IMR-90 (cell line): ENCODE measurements around the gene SH3GLB2. TPM values are rescaled to one million over a fixed set of nuclear protein-coding genes. Genes with fewer than 3 reads are reported as not detected.

Experiments used
- ATAC-seq: fragments of 200-7000 bp; cut with Tn5 transposase; 2 replicates; pipeline ENCODE4 v1.9.1; 2020; ENCODE audit warnings: low read depth, mild to moderate bottlenecking, moderate library complexity
- BruUV-seq: library from RNA; stranded (reverse); fragments of 400-500 nt; replicated peaks from 2 replicates; lab custom pipeline; 2021; lab: Mats Ljungman, UMichigan
- CTCF ChIA-PET: fragments of 300-600 bp; formaldehyde crosslinking; extraction: SDS; loops from one replicate; lab custom pipeline; 2021; ENCODE audit warnings: antibody characterized with exemption; lab: Yijun Ruan, JAX
- POLR2A ChIA-PET: fragments of 300-600 bp; sonication (Branson Sonifier 250); formaldehyde crosslinking; loops from one replicate; lab custom pipeline; 2022; ENCODE audit warnings: antibody characterized with exemption; ENCODE audit not compliant: unreplicated experiment; lab: Charles Lee
- DNase-seq: peaks from one replicate; pipeline ENCODE4 v3.0.0; 2013
- H2AFZ ChIP-seq: replicated peaks from 2 replicates; pipeline ENCODE3; 2013; ENCODE audit warnings: low read length, mild to moderate bottlenecking; ENCODE audit not compliant: poor library complexity
- H2AK5ac ChIP-seq: 2 replicates; pipeline ENCODE4 v1.6.1; 2013; ENCODE audit warnings: low read depth, low read length, inconsistent platforms
- H2AK9ac ChIP-seq: replicated peaks from 2 replicates; pipeline ENCODE3; 2013; ENCODE audit warnings: mild to moderate bottlenecking, low read depth, low read length, moderate library complexity; ENCODE audit not compliant: poor library complexity
- H2BK120ac ChIP-seq: 2 replicates; pipeline ENCODE4 v1.6.1; 2013; ENCODE audit warnings: low read depth, low read length, inconsistent platforms
- H2BK15ac ChIP-seq: 3 replicates; pipeline ENCODE4 v1.6.1; 2013; ENCODE audit warnings: low read depth, low read length, inconsistent platforms
- H2BK20ac ChIP-seq: 2 replicates; pipeline ENCODE4 v1.6.1; 2013; ENCODE audit warnings: low read depth, mild to moderate bottlenecking, inconsistent platforms, low read length, moderate library complexity
- H2BK5ac ChIP-seq: 2 replicates; pipeline ENCODE4 v1.6.1; 2013; ENCODE audit warnings: mild to moderate bottlenecking, low read depth, low read length, inconsistent platforms; ENCODE audit not compliant: poor library complexity, severe bottlenecking
- H3K14ac ChIP-seq: replicated peaks from 2 replicates; pipeline ENCODE4 v1.6.1; 2013; ENCODE audit warnings: low read depth, low read length, inconsistent platforms
- H3K18ac ChIP-seq: 2 replicates; pipeline ENCODE4 v1.6.1; 2013; ENCODE audit warnings: low read depth, low read length, control low read depth
- H3K23ac ChIP-seq: 2 replicates; pipeline ENCODE4 v1.6.1; 2013; ENCODE audit warnings: low read depth, low read length, inconsistent platforms
- H3K27ac ChIP-seq: 2 replicates; pipeline ENCODE4 v1.5.1; 2013; ENCODE audit warnings: mild to moderate bottlenecking, control low read depth, low read length; ENCODE audit not compliant: insufficient read depth
- H3K27me3 ChIP-seq: 2 replicates; pipeline ENCODE4 v1.6.1; 2013; ENCODE audit warnings: low read length; ENCODE audit not compliant: control insufficient read depth, insufficient read depth
- H3K36me3 ChIP-seq: 2 replicates; pipeline ENCODE4 v1.6.1; 2013; ENCODE audit warnings: low read length, mixed read lengths; ENCODE audit not compliant: control insufficient read depth, insufficient read depth
- H3K4ac ChIP-seq: 2 replicates; pipeline ENCODE4 v1.6.1; 2013; ENCODE audit warnings: low read depth, low read length, inconsistent platforms
- H3K4me1 ChIP-seq: 2 replicates; pipeline ENCODE4 v1.6.1; 2013; ENCODE audit warnings: low read length, mixed read lengths; ENCODE audit not compliant: control insufficient read depth, insufficient read depth
- H3K4me2 ChIP-seq: 2 replicates; pipeline ENCODE4 v1.6.1; 2013; ENCODE audit warnings: low read depth, mild to moderate bottlenecking, control low read depth, low read length, moderate library complexity
- H3K4me3 ChIP-seq: 2 replicates; pipeline ENCODE4 v1.5.1; 2013; ENCODE audit warnings: low read depth, mild to moderate bottlenecking, control low read depth, low read length, moderate library complexity; ENCODE audit not compliant: insufficient read depth
- H3K56ac ChIP-seq: 2 replicates; pipeline ENCODE4 v1.6.1; 2013; ENCODE audit warnings: low read length, inconsistent platforms; ENCODE audit not compliant: insufficient read depth; ENCODE audit errors: extremely low read depth
- H3K79me1 ChIP-seq, 2 experiments: 2 replicates each; pipeline ENCODE4 v1.6.1; 2013; ENCODE audit warnings: low read length in 2 of 2, inconsistent platforms in 1 of 2, low read depth in 1 of 2
- H3K9ac ChIP-seq: 2 replicates; pipeline ENCODE4 v1.6.1; 2013; ENCODE audit warnings: low read depth, low read length, control low read depth
- H3K9me1 ChIP-seq: 2 replicates; pipeline ENCODE4 v1.6.1; 2013; ENCODE audit warnings: low read length, inconsistent platforms; ENCODE audit not compliant: insufficient read depth
- H3K9me3 ChIP-seq: 2 replicates; pipeline ENCODE4 v1.6.1; 2013; ENCODE audit warnings: low read length; ENCODE audit not compliant: control insufficient read depth, insufficient read depth
- H4K20me1 ChIP-seq: 2 replicates; pipeline ENCODE4 v1.6.1; 2013; ENCODE audit warnings: low read length, inconsistent platforms; ENCODE audit not compliant: insufficient read depth
- H4K5ac ChIP-seq: 2 replicates; pipeline ENCODE4 v1.6.1; 2013; ENCODE audit warnings: mild to moderate bottlenecking, low read depth, low read length, control low read depth
- H4K8ac ChIP-seq, 2 experiments: 2 replicates each; pipeline ENCODE4 v1.6.1; 2013; ENCODE audit warnings: low read depth in 2 of 2, low read length in 2 of 2, control low read depth in 1 of 2, inconsistent platforms in 1 of 2
- H4K91ac ChIP-seq: 2 replicates; pipeline ENCODE4 v1.6.1; 2013; ENCODE audit warnings: low read depth, low read length, inconsistent platforms; ENCODE audit not compliant: insufficient read depth
- BHLHE40 ChIP-seq: fragments of 150-350 bp; IDR thresholded peaks from 2 replicates; pipeline ENCODE4 v1.6.1; 2016; ENCODE audit warnings: mild to moderate bottlenecking, low read depth, low read length
- CEBPB ChIP-seq: IDR thresholded peaks from 2 replicates; pipeline ENCODE4 v1.6.1; 2012; ENCODE audit warnings: low read depth, low read length, improper control_type of control experiment
- CHD1 ChIP-seq: IDR thresholded peaks from 2 replicates; pipeline ENCODE4 v1.6.1; 2012; ENCODE audit warnings: low read depth, low read length, improper control_type of control experiment
- FOS ChIP-seq: fragments of 150-350 bp; IDR thresholded peaks from 2 replicates; pipeline ENCODE4 v1.6.1; 2016; ENCODE audit warnings: low read depth, low read length
- MAFK ChIP-seq: IDR thresholded peaks from 2 replicates; pipeline ENCODE4 v1.6.1; 2012; ENCODE audit warnings: low read depth, low read length, improper control_type of control experiment
- MAZ ChIP-seq: IDR thresholded peaks from 2 replicates; pipeline ENCODE4 v1.6.1; 2012; ENCODE audit warnings: low read depth, mild to moderate bottlenecking, low read length, improper control_type of control experiment, moderate library complexity, borderline replicate concordance
- MXI1 ChIP-seq: IDR thresholded peaks from 2 replicates; pipeline ENCODE4 v1.6.1; 2012; ENCODE audit warnings: low read depth, mild to moderate bottlenecking, low read length, moderate library complexity, borderline replicate concordance
- NFE2L2 ChIP-seq: fragments of 150-350 bp; IDR thresholded peaks from 2 replicates; pipeline ENCODE4 v1.6.1; 2016; ENCODE audit warnings: low read depth, mild to moderate bottlenecking, low read length
- POLR2A ChIP-seq: IDR thresholded peaks from 2 replicates; pipeline ENCODE4 v1.6.1; 2012; ENCODE audit warnings: mild to moderate bottlenecking, low read depth, low read length
- RAD21 ChIP-seq: IDR thresholded peaks from 2 replicates; pipeline ENCODE4 v1.6.1; 2012; ENCODE audit warnings: low read length, improper control_type of control experiment
- RCOR1 ChIP-seq: IDR thresholded peaks from 2 replicates; pipeline ENCODE4 v1.6.1; 2012; ENCODE audit warnings: mild to moderate bottlenecking, low read length, improper control_type of control experiment; ENCODE audit not compliant: insufficient replicate concordance
- RFX5 ChIP-seq: IDR thresholded peaks from 2 replicates; pipeline ENCODE4 v1.8.0; 2012; ENCODE audit warnings: low read depth, mild to moderate bottlenecking, low read length, moderate library complexity
- SMC3 ChIP-seq: fragments of 150-350 bp; IDR thresholded peaks from 2 replicates; pipeline ENCODE4 v1.6.1; 2016; ENCODE audit warnings: low read depth, mild to moderate bottlenecking, antibody characterized with exemption, low read length, moderate library complexity
- USF2 ChIP-seq: fragments of 150-350 bp; IDR thresholded peaks from 2 replicates; pipeline ENCODE4 v1.6.1; 2017; ENCODE audit warnings: mild to moderate bottlenecking, antibody characterized with exemption, low read length, low read depth
- WGBS, 2 experiments: methylation state at CpG; one replicate each; pipeline versions ENCODE4 v1.1.5 to v1.1.7; 2013; ENCODE audit warnings: missing lambda C conversion rate in 2 of 2; ENCODE audit not compliant: insufficient read length in 1 of 2; ENCODE audit errors: extremely low coverage in 2 of 2; 5-methylcytosine and 5-hydroxymethylcytosine counted together
- dilution Hi-C: fragments of 300-500 bp; cut with HindIII; formaldehyde crosslinking; loops from one replicate; pipeline ENCODE4 v1.14.3; 2018; ENCODE audit warnings: low sequenced_read_pairs; ENCODE audit not compliant: unreplicated experiment
- in situ Hi-C: fragments of 300-500 bp; cut with MboI; formaldehyde crosslinking; loops from 3 replicates; pipeline ENCODE4 v1.14.3; 2019; ENCODE audit warnings: low sequenced_read_pairs, inconsistent platforms, mixed read lengths
- intact Hi-C: fragments of 100-400 bp; cut with micrococcal nuclease; formaldehyde crosslinking; loops from 2 replicates; pipeline ENCODE4 v1.10.0; 2022
- polyA plus RNA-seq, 3 experiments: library from polyadenylated mRNA; depleted of rRNA; stranded (reverse); fragments of >200 nt; gene quantifications; 2 replicates each; pipeline ENCODE4 v1.2.3, GENCODE V29; 2012; ENCODE audit warnings: low replicate concordance in 1 of 3
- total RNA-seq: library from RNA; depleted of rRNA; stranded (reverse); fragments of >200 nt; gene quantifications from 2 replicates; pipeline ENCODE4 v1.2.3, GENCODE V29; 2012
- TF ChIP-seq, protein P1 (sequence below): fragments of 150-350 bp; IDR thresholded peaks from 2 replicates; pipeline ENCODE4 v1.6.1; 2016; ENCODE audit warnings: low read depth, mild to moderate bottlenecking, low read length, moderate library complexity, borderline replicate concordance
- TF ChIP-seq, protein P2 (sequence below): conservative IDR thresholded peaks from 2 replicates; pipeline ENCODE4 v1.5.1; 2012; ENCODE audit warnings: mild to moderate bottlenecking, low read depth, low read length, improper control_type of control experiment

SH3GLB2 gene
- total and polyA plus RNA-seq, 2 of the 4 experiments (the other 2 are of a cell fraction): 36.4 to 68.4 TPM

GRCh38 chr9:129009584-129010141, 18.5 kb downstream of the SH3GLB2 start:
- H3K27me3 ChIP-seq: no peaks in the 10 kb centered on the region
- no peak overlapping the region for H4K5ac ChIP-seq

More at GRCh38 chr9:129009584-129010141, 18.5 kb downstream of the SH3GLB2 start:
- no peak overlapping the region for H3K4ac ChIP-seq
- CTCF ChIA-PET: no interaction called here
- H2AFZ ChIP-seq: no peak overlapping the region
- no peak for DNase-seq
- dilution Hi-C loops (no loop called here), intact Hi-C loops (no loop called here), in situ Hi-C loops (no loop called here)
- no peaks in the 10 kb centered on the region for H3K4me1 ChIP-seq
- no peak overlapping the region for H3K18ac ChIP-seq
- WGBS, 2 experiments: 92% methylated on average over 7 of the region's 17 CpGs; no CpG with 5 or more reads in 1 of the 2 experiments
- no TSS peak for BruUV-seq
- H3K9ac ChIP-seq: no peak overlapping the region
- H4K91ac ChIP-seq: no peak overlapping the region
- no peak overlapping the region for H3K14ac ChIP-seq
- H2BK20ac ChIP-seq: no peak overlapping the region
- no peak overlapping the region for H2AK5ac ChIP-seq
- H2BK15ac ChIP-seq: no peak overlapping the region
- H3K4me3 ChIP-seq: no peak overlapping the region
- peaks cover 7% of the 10 kb centered on the region for H4K20me1 ChIP-seq
- no peaks in the 10 kb centered on the region for H3K79me1 ChIP-seq
- no peak overlapping the region for H2BK120ac ChIP-seq
- no peaks in the 10 kb centered on the region for H3K9me1 ChIP-seq
- H2AK9ac ChIP-seq: no peak overlapping the region
- H3K27ac ChIP-seq: no peak overlapping the region
- H3K4me2 ChIP-seq: no peak overlapping the region
- POLR2A ChIA-PET: no interaction called here
- no peak overlapping the region for H3K56ac ChIP-seq
- no peak overlapping the region for H2BK5ac ChIP-seq
- peaks cover 48% of the 10 kb centered on the region for H3K36me3 ChIP-seq
- H3K9me3 ChIP-seq: no peaks in the 10 kb centered on the region
- H3K23ac ChIP-seq: no peak overlapping the region
- no peak for ATAC-seq
- no peak for TF ChIP-seq SMC3
- TF ChIP-seq CHD1: no peak
- no peak for TF ChIP-seq POLR2A
- no peak for TF ChIP-seq FOS
- TF ChIP-seq MXI1: no peak
- TF ChIP-seq CEBPB: no peak
- no peak for TF ChIP-seq MAZ
- TF ChIP-seq, protein P1, sequence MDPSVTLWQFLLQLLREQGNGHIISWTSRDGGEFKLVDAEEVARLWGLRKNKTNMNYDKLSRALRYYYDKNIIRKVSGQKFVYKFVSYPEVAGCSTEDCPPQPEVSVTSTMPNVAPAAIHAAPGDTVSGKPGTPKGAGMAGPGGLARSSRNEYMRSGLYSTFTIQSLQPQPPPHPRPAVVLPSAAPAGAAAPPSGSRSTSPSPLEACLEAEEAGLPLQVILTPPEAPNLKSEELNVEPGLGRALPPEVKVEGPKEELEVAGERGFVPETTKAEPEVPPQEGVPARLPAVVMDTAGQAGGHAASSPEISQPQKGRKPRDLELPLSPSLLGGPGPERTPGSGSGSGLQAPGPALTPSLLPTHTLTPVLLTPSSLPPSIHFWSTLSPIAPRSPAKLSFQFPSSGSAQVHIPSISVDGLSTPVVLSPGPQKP: no peak
- TF ChIP-seq BHLHE40: no peak
- no peak for TF ChIP-seq MAFK
- TF ChIP-seq USF2: no peak
- no peak for TF ChIP-seq NFE2L2
- no peak for TF ChIP-seq RCOR1
- TF ChIP-seq, protein P2, sequence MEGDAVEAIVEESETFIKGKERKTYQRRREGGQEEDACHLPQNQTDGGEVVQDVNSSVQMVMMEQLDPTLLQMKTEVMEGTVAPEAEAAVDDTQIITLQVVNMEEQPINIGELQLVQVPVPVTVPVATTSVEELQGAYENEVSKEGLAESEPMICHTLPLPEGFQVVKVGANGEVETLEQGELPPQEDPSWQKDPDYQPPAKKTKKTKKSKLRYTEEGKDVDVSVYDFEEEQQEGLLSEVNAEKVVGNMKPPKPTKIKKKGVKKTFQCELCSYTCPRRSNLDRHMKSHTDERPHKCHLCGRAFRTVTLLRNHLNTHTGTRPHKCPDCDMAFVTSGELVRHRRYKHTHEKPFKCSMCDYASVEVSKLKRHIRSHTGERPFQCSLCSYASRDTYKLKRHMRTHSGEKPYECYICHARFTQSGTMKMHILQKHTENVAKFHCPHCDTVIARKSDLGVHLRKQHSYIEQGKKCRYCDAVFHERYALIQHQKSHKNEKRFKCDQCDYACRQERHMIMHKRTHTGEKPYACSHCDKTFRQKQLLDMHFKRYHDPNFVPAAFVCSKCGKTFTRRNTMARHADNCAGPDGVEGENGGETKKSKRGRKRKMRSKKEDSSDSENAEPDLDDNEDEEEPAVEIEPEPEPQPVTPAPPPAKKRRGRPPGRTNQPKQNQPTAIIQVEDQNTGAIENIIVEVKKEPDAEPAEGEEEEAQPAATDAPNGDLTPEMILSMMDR: no peak
- TF ChIP-seq RFX5: no peak
- TF ChIP-seq RAD21: no peak
- no peak overlapping the region for H4K8ac ChIP-seq
